ENCODE results near the gene PARP2. TPM values are rescaled to one million over a fixed set of nuclear protein-coding genes. Genes with fewer than 3 reads are reported as not detected.

The PARP2 gene
- total and polyA plus RNA-seq, 2 of the 8 experiments (the other 6 are each of a cell fraction or from before 2014, with no cell fraction given) = 27.7 to 41.7 TPM

DNA sequence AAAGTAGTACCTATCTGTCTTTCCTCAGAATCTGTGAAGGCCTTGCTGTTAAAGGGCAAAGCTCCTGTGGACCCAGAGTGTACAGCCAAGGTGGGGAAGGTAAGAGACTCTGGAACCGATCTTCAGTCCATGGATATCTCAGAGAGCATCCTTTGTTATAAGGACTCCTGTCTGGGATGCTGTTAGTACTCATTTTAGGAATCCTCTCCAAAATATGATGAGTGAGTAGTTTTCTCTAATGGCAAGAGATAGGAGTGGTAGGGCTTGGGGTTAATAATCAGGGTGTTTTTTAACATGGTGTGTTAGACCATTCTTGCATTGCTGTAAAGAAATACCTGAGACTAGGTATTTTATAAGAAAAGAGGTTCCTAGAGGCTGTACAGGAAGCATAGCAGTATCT lies 1.9 kb downstream of the PARP2 start (continued):
- TF ChIP-seq, protein P1, sequence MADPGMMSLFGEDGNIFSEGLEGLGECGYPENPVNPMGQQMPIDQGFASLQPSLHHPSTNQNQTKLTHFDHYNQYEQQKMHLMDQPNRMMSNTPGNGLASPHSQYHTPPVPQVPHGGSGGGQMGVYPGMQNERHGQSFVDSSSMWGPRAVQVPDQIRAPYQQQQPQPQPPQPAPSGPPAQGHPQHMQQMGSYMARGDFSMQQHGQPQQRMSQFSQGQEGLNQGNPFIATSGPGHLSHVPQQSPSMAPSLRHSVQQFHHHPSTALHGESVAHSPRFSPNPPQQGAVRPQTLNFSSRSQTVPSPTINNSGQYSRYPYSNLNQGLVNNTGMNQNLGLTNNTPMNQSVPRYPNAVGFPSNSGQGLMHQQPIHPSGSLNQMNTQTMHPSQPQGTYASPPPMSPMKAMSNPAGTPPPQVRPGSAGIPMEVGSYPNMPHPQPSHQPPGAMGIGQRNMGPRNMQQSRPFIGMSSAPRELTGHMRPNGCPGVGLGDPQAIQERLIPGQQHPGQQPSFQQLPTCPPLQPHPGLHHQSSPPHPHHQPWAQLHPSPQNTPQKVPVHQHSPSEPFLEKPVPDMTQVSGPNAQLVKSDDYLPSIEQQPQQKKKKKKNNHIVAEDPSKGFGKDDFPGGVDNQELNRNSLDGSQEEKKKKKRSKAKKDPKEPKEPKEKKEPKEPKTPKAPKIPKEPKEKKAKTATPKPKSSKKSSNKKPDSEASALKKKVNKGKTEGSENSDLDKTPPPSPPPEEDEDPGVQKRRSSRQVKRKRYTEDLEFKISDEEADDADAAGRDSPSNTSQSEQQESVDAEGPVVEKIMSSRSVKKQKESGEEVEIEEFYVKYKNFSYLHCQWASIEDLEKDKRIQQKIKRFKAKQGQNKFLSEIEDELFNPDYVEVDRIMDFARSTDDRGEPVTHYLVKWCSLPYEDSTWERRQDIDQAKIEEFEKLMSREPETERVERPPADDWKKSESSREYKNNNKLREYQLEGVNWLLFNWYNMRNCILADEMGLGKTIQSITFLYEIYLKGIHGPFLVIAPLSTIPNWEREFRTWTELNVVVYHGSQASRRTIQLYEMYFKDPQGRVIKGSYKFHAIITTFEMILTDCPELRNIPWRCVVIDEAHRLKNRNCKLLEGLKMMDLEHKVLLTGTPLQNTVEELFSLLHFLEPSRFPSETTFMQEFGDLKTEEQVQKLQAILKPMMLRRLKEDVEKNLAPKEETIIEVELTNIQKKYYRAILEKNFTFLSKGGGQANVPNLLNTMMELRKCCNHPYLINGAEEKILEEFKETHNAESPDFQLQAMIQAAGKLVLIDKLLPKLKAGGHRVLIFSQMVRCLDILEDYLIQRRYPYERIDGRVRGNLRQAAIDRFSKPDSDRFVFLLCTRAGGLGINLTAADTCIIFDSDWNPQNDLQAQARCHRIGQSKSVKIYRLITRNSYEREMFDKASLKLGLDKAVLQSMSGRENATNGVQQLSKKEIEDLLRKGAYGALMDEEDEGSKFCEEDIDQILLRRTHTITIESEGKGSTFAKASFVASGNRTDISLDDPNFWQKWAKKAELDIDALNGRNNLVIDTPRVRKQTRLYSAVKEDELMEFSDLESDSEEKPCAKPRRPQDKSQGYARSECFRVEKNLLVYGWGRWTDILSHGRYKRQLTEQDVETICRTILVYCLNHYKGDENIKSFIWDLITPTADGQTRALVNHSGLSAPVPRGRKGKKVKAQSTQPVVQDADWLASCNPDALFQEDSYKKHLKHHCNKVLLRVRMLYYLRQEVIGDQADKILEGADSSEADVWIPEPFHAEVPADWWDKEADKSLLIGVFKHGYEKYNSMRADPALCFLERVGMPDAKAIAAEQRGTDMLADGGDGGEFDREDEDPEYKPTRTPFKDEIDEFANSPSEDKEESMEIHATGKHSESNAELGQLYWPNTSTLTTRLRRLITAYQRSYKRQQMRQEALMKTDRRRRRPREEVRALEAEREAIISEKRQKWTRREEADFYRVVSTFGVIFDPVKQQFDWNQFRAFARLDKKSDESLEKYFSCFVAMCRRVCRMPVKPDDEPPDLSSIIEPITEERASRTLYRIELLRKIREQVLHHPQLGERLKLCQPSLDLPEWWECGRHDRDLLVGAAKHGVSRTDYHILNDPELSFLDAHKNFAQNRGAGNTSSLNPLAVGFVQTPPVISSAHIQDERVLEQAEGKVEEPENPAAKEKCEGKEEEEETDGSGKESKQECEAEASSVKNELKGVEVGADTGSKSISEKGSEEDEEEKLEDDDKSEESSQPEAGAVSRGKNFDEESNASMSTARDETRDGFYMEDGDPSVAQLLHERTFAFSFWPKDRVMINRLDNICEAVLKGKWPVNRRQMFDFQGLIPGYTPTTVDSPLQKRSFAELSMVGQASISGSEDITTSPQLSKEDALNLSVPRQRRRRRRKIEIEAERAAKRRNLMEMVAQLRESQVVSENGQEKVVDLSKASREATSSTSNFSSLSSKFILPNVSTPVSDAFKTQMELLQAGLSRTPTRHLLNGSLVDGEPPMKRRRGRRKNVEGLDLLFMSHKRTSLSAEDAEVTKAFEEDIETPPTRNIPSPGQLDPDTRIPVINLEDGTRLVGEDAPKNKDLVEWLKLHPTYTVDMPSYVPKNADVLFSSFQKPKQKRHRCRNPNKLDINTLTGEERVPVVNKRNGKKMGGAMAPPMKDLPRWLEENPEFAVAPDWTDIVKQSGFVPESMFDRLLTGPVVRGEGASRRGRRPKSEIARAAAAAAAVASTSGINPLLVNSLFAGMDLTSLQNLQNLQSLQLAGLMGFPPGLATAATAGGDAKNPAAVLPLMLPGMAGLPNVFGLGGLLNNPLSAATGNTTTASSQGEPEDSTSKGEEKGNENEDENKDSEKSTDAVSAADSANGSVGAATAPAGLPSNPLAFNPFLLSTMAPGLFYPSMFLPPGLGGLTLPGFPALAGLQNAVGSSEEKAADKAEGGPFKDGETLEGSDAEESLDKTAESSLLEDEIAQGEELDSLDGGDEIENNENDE (IDR thresholded peaks at IDR 0.05; ENCODE audit: insufficient replicate concordance, low read length) = no peak
- TF ChIP-seq EZH2 (IDR thresholded peaks at IDR 0.05; ENCODE audit: low read depth, low read length, severe bottlenecking) (no peak), CHD1 (IDR thresholded peaks at IDR 0.05; ENCODE audit: low read depth, low read length) (no peak), JUN (IDR thresholded peaks at IDR 0.05; ENCODE audit: low read depth, low read length) (no peak)

All from H1 (cell line).